Left cardiac atrium (tissue), 4 donors: Measurements from ENCODE around the gene ADCY10. TPM values are rescaled to one million over a fixed set of nuclear protein-coding genes. Genes with fewer than 3 reads are reported as not detected.

ENCODE experiments used
- ATAC-seq, 2 donors: fragments of 200-7000 bp; cut with Tn5 transposase; one replicate each; pipeline ENCODE4 v1.9.1; 2020; ENCODE audit warnings: mild to moderate bottlenecking in 2 of 2, moderate library complexity in 2 of 2
- DNase-seq: peaks from one replicate; pipeline ENCODE4 v3.0.0-alpha.2; 2020
- intact Hi-C, 2 donors: fragments of 100-400 bp; cut with DNase I; formaldehyde crosslinking; loops; one replicate each; pipeline versions ENCODE4 v1.14.1 to v1.15.1; 2022 to 2023
- total RNA-seq, 2 donors: library from RNA; stranded (reverse); fragmentation: NEBNext Ultra II Directional; extraction: Animal tissue kit (Norgen Biotek cat#: 25700); gene quantifications; one replicate each; pipeline ENCODE4 v1.2.1, GENCODE V29; 2021
- donor health status: DM: no; HTN: yes; CAD: no.
- donor health status: DM: no; HTN: yes; CAD: no; lungs with severe emphysema.
- donor health status: DM: yes; HTN: yes; CAD: no.
- donor health status: Dilated cardiomyopathy.

The ADCY10 gene
- total RNA-seq, 2 donors from 2014 or later: 0.06 to 0.21 TPM

DNA sequence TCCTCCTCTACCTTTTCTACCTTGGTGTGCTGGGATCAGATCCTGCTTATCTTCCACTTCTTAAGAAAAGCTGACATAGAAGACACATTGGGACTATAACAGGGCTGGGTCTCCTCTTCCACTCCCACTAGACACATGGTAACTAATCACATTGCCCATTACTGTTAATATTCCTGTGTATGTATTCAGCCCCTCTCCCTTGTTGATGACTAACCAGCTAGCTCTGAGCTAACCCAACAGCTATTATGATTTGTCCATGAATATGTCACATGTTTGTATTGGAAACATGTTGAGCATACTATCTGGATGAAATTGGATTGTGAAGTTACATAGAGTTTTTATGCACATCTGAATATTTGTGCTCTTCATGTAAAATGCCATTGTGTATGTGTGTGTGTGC lies 139.2 kb downstream of the ADCY10 start:
- ATAC-seq (no peak), DNase-seq (no peak)
- intact Hi-C loops: no loop called here

DNA sequence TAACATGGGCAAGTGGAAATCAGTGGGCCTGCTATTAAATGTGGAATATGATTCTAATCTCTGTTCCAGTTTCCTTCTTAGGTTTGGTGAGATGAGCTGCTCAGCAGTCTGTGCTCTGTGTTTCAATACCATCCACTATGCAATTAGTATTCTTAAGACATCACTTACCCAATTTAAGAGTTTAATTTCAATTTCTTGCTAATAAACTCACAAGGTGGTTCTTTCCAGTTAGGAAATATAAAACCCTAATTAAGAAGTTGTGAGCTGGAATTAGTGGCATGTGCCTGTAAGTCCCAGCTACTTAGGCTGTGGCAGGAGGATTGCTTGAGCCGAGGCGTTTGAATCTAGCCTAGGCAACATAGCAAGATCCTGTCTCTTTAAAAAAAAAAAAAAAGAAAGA lies 140.4 kb downstream of the ADCY10 start:
- intact Hi-C loops: no loop called here
- DNase-seq (no peak), ATAC-seq (no peak)

DNA sequence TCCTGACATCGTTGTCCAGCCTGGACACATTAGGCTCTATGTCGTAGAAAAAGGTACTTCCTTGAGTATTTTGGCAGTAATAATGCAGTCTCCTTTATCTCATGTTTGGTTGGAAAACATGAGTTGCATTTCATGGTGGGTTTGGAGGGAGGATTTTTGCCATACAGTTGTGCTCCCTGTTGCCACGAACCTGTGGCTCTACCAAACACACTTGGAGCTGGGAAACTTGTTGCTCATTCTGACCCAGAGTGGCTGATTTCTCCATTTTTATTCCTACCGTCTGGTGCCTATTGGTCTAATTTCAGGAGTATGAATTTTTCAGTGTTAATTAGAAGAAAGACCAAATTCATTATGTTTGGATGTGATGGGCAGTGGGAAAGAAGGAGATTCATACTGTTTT lies 141.5 kb downstream of the ADCY10 start:
- intact Hi-C loops: no loop called here
- ATAC-seq (no peak), DNase-seq (no peak)

DNA sequence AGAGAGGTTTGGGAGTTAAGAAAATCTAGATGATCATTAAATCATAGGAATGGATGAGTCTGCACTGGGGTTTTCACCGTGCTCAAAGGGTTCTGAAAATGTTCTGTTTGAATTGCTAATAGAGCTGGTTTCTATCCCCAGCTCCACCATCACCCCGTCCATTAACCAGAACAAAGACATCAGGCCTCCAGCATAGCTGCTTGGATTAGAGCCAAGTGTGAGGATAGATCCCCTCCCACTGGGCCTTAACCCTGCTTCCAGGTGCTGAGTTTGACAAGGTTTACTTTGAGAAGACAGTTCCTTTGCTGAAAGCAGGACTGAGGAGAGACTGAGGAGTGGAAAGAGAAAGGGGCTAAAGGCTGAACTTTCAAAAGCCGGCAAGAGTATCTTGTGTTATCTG lies 143.8 kb downstream of the ADCY10 start:
- ATAC-seq (no peak), DNase-seq (no peak)
- intact Hi-C loops: no loop called here

DNA sequence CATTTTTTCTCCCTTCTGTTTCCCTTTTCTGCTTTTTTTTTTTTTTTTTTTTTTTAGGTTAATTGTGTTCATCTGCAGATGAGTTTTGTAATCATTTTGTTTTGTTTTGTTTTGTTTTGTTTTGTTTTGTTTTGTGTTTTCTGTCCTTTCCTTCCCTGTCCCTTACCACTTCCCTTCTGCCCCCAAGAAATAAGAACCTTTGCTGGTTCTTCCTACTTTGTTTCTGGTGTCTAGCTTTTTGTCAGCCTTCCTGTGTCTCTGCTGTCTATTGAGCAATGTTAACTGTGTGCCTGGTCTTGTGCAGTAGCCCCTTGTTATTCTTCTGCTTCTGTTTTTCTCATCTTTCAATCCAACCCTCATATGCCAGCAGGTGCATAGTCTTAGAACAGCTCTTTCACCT lies 146.2 kb downstream of the ADCY10 start:
- intact Hi-C loops: no loop called here
- no peak for DNase-seq
- no peak for ATAC-seq

DNA sequence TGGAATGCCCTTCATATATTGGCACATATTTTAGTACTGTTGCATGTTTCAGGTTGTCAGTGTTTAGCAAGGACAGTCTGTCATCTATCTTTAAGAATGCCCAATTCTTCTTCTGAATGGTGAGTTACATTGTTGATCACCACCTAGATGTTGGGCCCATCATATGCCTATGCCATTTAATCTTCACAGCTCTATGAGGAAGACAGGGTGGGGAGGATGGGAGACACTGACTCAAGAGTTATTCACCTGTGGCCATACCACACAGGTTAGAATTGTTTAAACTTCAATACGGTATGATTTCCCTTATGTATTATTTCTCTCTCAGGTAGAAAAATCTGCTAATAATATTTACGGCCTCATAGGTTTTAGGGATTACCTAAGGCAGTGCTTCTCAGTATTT lies 147.4 kb downstream of the ADCY10 start:
- intact Hi-C loops: no loop called here
- no peak for ATAC-seq
- DNase-seq: no peak

DNA sequence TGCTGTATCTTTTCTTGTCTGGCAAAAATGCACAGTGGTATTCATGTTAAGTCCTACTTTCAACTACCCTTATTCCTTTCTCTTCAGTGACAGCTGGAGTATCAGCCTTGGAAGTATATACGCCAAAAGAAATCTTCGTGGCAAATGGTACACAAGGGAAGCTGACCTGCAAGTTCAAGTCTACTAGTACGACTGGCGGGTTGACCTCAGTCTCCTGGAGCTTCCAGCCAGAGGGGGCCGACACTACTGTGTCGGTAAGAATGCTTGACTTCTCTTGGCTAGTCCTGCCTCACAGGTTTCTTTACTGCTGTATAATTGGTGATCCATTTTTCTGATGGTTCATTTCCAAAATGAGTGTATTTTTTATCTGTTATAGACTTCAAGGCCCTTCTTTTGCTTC lies 148.4 kb downstream of the ADCY10 start:
- DNase-seq: no peak
- ATAC-seq: no peak
- intact Hi-C loops: no loop called here

DNA sequence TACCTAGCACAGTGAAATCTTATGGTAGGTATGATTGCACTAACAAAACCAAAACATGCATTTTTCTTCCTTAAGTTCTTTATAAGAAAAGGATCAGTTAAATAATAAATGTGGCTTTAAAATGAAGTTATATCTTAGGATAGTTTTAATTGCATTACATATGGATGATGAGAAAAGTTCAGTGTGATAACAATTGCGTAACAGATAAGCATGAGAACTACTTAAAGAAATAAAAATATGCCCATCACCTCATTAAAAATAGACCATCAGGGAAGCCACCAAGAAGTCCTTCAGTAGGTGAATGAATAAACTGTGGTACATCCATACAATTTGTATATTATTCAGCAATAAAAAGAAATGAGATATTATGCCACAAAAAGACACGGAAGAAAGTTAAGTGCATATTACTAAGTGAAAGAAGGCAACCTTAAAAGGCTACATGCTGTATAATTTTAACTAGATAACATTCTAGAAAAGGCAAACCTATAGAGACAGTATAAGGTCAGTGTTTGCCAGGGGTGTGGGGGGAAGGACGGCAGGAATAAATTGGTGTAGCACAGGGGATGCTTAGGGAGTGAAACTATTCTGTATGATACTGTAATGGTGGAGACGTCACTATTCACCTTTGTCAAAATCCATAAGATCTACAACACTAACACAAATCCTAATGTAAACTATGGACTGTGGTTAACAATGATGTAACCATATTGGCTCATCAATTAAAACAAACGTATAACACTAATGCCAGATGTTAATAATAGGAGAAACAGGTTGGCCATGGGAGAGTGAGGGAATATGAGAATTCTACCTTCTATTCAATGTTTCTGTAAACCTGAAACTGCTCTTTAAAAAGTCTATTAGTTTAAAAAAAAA lies 149.2 kb downstream of the ADCY10 start:
- no peak for DNase-seq
- no peak for ATAC-seq

DNA sequence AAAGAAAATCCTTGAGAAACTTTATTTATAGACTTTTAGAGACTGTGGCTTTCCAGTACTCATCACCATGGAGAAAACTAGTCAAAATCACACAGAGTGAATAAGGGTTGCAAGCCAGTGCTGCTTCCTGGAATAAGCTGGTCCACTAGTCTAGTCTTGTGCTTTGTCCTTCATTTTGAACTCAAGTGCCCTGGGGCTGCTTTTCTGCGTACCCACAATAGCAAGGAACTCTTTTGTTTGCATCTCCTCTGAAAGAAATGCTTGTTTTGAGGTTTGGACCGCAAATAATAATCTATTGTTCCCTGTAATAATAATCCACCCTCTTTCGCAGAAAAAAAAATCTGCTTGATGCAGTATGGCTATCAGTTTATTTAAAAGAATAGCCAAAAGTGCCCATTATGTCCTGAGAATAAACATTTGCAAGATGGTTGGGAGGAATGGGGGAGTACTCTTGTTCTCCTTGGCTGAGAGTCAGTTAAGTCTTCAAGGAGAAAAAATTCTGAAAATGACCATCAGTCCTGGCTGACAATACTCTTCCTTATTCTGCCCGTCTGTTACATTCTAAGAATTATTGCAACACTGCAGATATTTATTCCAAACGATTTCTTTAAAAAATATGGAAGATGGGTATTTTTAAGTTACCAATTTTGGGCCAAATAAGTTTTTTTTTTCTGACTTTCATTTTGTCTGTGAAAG lies 150.3 kb downstream of the ADCY10 start:
- intact Hi-C loops: no loop called here
- peak; percentile 74 to 76 for ATAC-seq
- no peak for DNase-seq

More for the DNA sequence above, 149.2 kb downstream of the ADCY10 start:
- intact Hi-C loops: no loop called here

DNA sequence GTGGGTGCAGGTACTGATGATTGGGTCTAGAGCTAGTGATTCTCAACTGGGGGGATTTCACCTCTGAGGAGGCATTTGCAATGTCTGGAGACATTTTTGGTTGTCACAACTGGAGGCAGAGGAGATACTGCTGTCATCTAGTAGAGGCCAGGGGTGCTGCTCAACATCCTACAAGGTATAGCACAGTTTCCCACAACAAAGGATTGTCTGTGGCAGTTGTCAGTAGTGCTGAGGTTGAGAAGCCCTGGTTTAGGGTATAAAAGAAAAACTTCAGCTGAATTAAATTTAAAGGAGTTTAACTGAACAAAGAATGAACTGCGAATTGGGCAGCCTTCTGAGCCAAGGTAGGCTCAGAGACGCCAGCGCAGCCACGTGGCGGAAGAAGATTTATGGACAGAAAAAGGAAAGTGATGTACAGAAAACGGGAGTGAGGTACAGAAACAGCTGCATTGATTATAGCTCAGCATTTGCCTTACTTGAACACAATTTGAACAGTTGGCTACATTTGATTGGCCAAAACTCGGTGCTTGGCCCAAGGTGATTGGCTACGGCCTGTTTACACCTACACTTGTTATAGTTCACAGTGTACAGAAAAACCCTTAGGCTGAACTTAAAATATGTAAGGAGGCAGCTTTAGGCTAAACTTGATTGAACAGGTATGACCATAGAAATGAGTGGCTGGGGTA lies 151.7 kb downstream of the ADCY10 start:
- ATAC-seq (no peak), DNase-seq (no peak)
- intact Hi-C loops: no loop called here

DNA sequence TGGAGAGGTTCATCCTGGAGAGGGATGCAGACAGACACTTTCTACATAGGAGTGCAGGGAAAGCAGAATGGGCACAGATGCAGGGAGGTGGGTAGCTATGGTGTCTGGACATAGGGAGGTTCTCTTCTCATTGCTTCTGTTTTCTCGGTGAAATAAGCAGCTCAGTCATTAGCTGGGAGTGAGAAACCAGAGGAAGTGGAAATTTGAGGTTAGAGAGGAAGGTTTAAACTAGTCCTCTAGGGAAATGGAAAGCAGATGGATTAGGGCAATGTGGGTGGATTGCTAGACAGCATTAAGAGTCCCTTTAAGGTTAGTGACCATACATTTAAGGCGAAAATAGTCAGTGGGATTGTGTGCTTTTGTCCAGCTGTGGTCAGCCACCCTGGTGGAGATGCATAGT lies 152.5 kb downstream of the ADCY10 start:
- intact Hi-C loops: no loop called here
- DNase-seq (no peak), ATAC-seq (no peak)

Other genes with a start within 250 kb of the ADCY10 start
- gene MPZL1, start 192.2 kb downstream of the ADCY10 start, total RNA-seq: 10 to 100 TPM; 66.7 to 69.7 TPM
- gene DCAF6, start 22.5 kb upstream of the ADCY10 start, total RNA-seq: 100 to 1,000 TPM; 129 TPM
- gene MPC2, start 22.9 kb upstream of the ADCY10 start, total RNA-seq: 100 to 1,000 TPM; 153 to 172 TPM
- gene GPR161, start 222.8 kb upstream of the ADCY10 start, total RNA-seq: 1 to 10 TPM; 4.8 to 6.0 TPM